ENCODE data around the gene COL25A1.

The COL25A1 gene

GRCh38 chr4:109207898-109208297 lies 94.6 kb downstream of the COL25A1 start:
- Histone ChIP-seq H3K9ac (no peak overlapping the region), H3K79me2 (no peaks in the 10 kb centered on the region), H3K4me3 (ENCODE audit: low read depth, low read length) (no peak overlapping the region), H2AFZ (no peak overlapping the region), H3K4me2 (ENCODE audit: low read length) (no peak overlapping the region), H3K4me1 (no peaks in the 10 kb centered on the region), H3K27ac (no peak overlapping the region), H3K36me3 (ENCODE audit: control insufficient read depth, insufficient read depth, low read length) (no peaks in the 10 kb centered on the region), H3K27me3 (ENCODE audit: control insufficient read depth, insufficient read depth, low read length) (no peaks in the 10 kb centered on the region), H3K9me3 (ENCODE audit: control insufficient read depth, low read length) (no peaks in the 10 kb centered on the region)
- no peak for TF ChIP-seq CTCF (IDR thresholded peaks at IDR 0.05)

- H3K4me1 ChIP-seq: no peaks in the 10 kb centered on the region
- no peak overlapping the region for H3K4me2 ChIP-seq (ENCODE audit: low read length)
- H3K9me3 ChIP-seq (ENCODE audit: control insufficient read depth, low read length): no peaks in the 10 kb centered on the region
- H3K4me3 ChIP-seq (ENCODE audit: low read depth, low read length): no peak overlapping the region
- H3K79me2 ChIP-seq: no peaks in the 10 kb centered on the region
- no peak overlapping the region for H3K9ac ChIP-seq
- no peaks in the 10 kb centered on the region for H3K27me3 ChIP-seq (ENCODE audit: control insufficient read depth, insufficient read depth, low read length)
- no peak overlapping the region for H3K27ac ChIP-seq
- no peak overlapping the region for H2AFZ ChIP-seq
- no peak for TF ChIP-seq CTCF (IDR thresholded peaks at IDR 0.05)
- no peaks in the 10 kb centered on the region for H3K36me3 ChIP-seq (ENCODE audit: control insufficient read depth, insufficient read depth, low read length)
Observed at GRCh38 chr4:109207061-109207460, 95.4 kb downstream of the COL25A1 start.

- Histone ChIP-seq H3K27ac (no peak overlapping the region), H3K4me2 (ENCODE audit: low read length) (no peak overlapping the region), H3K27me3 (ENCODE audit: control insufficient read depth, insufficient read depth, low read length) (no peaks in the 10 kb centered on the region), H2AFZ (no peak overlapping the region), H3K4me1 (no peaks in the 10 kb centered on the region), H3K4me3 (ENCODE audit: low read depth, low read length) (no peak overlapping the region), H3K9ac (no peak overlapping the region), H3K36me3 (ENCODE audit: control insufficient read depth, insufficient read depth, low read length) (no peaks in the 10 kb centered on the region), H3K9me3 (ENCODE audit: control insufficient read depth, low read length) (no peaks in the 10 kb centered on the region), H3K79me2 (no peaks in the 10 kb centered on the region)
- no peak for TF ChIP-seq CTCF (IDR thresholded peaks at IDR 0.05)
Observed at GRCh38 chr4:109206620-109207019, 95.8 kb downstream of the COL25A1 start.

- Histone ChIP-seq H2AFZ (no peak overlapping the region), H3K36me3 (ENCODE audit: control insufficient read depth, insufficient read depth, low read length) (no peaks in the 10 kb centered on the region), H3K9ac (no peak overlapping the region), H3K27ac (no peak overlapping the region), H3K27me3 (ENCODE audit: control insufficient read depth, insufficient read depth, low read length) (no peaks in the 10 kb centered on the region), H3K4me3 (ENCODE audit: low read depth, low read length) (no peak overlapping the region), H3K4me1 (no peaks in the 10 kb centered on the region), H3K9me3 (ENCODE audit: control insufficient read depth, low read length) (no peaks in the 10 kb centered on the region), H3K79me2 (no peaks in the 10 kb centered on the region), H3K4me2 (ENCODE audit: low read length) (no peak overlapping the region)
- no peak for TF ChIP-seq CTCF (IDR thresholded peaks at IDR 0.05)
Observed at GRCh38 chr4:109205186-109205585, 97.3 kb downstream of the COL25A1 start.

- H2AFZ ChIP-seq: no peak overlapping the region
Observed at GRCh38 chr4:109199585-109199984, 102.9 kb downstream of the COL25A1 start.

More at GRCh38 chr4:109199585-109199984, 102.9 kb downstream of the COL25A1 start:
- no peaks in the 10 kb centered on the region for H3K79me2 ChIP-seq
- H3K4me1 ChIP-seq: no peaks in the 10 kb centered on the region
- H3K27ac ChIP-seq: no peak overlapping the region
- no peak overlapping the region for H3K4me3 ChIP-seq (ENCODE audit: low read depth, low read length)
- H3K4me2 ChIP-seq (ENCODE audit: low read length): no peak overlapping the region
- no peak overlapping the region for H3K9ac ChIP-seq
- TF ChIP-seq CTCF (IDR thresholded peaks at IDR 0.05): no peak
- H3K36me3 ChIP-seq (ENCODE audit: control insufficient read depth, insufficient read depth, low read length): no peaks in the 10 kb centered on the region
- H3K9me3 ChIP-seq (ENCODE audit: control insufficient read depth, low read length): no peaks in the 10 kb centered on the region
- no peaks in the 10 kb centered on the region for H3K27me3 ChIP-seq (ENCODE audit: control insufficient read depth, insufficient read depth, low read length)

All from parathyroid adenoma (tissue), 2 donors.